ENCODE results near the gene CDC16. TPM values are rescaled to one million over a fixed set of nuclear protein-coding genes. Genes with fewer than 3 reads are reported as not detected.

CDC16 gene
- total RNA-seq, 2 experiments from 2014 or later, result 59.6 to 64.0 TPM

DNA sequence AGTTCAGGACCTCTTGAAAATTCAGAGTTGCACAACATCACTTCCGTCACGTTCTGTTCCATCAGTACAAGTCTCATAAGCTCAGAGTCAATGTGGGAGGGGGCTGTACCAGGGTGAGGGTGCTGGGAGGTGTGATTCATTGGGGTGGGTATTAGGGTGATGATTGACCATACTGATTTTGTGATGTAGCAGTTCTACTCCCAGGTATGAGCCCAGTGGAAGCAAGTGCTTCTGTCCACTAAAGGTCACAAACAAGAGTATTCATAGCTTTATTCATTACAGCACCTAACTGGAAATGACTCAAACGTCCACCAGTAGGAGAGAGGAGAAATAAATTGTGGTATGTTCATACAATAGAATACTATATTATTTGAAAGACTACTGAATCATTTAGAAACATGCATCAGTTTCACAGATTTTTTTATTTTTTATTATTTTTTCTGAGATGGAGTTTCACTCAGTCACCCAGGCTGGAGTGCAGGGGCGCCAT is 34.6 kb downstream of the CDC16 start:
- peak overlapping the region; percentile 78 for H3K27ac Mint-ChIP-seq
- CTCF ChIA-PET, result interaction anchor here (0.8 to 1.1 kb wide), 2 partner anchors 10 to 66 kb away, joined by 3 to 5 read pairs; no protein-coding TSS in a partner anchor
- peaks cover 46% of the 10 kb centered on the region for H3K4me1 Mint-ChIP-seq
- no peaks in the 10 kb centered on the region for H3K27me3 Mint-ChIP-seq
- POLR2A ChIA-PET, result interaction anchor here (1.0 to 6.6 kb wide), 7 partner anchors 11 to 204 kb away, joined by 3 to 59 read pairs (median 5); partner anchors contain the start of gene UPF3A
- H3K4me3 Mint-ChIP-seq, result no peak overlapping the region
- no peak for DNase-seq
- peaks cover 3% of the 10 kb centered on the region for H3K9me3 Mint-ChIP-seq
- H3K36me3 Mint-ChIP-seq (ENCODE audit: low read depth), result peaks cover 72% of the 10 kb centered on the region

DNA sequence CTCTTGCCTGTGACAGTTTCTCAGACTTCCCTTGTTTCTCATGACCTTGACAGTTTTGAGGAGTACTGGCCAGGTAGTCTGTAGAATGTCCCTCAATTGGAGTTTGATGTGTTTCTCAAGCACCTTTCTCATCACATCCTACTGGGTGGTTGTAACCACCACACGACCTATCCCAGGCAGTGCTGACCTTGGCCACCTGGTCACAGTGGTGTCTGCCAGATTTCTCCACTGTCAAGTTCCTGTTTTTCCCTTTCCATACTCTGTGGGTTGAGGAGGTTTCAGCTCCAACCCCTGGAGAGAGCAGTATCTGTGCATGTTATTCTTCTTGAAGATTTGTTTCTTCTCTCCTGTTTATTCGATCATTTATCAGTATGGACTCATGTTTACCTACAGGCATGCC is 38.3 kb downstream of the CDC16 start:
- ChIA-PET POLR2A (no interaction called here), CTCF (no interaction called here)
- H3K4me1 Mint-ChIP-seq, result peaks cover 24% of the 10 kb centered on the region
- H3K36me3 Mint-ChIP-seq (ENCODE audit: low read depth), result peaks cover 59% of the 10 kb centered on the region
- DNase-seq, result no peak
- H3K9me3 Mint-ChIP-seq, result peaks cover 3% of the 10 kb centered on the region
- H3K27ac Mint-ChIP-seq, result no peak overlapping the region
- no peaks in the 10 kb centered on the region for H3K27me3 Mint-ChIP-seq
- H3K4me3 Mint-ChIP-seq, result no peak overlapping the region

DNA sequence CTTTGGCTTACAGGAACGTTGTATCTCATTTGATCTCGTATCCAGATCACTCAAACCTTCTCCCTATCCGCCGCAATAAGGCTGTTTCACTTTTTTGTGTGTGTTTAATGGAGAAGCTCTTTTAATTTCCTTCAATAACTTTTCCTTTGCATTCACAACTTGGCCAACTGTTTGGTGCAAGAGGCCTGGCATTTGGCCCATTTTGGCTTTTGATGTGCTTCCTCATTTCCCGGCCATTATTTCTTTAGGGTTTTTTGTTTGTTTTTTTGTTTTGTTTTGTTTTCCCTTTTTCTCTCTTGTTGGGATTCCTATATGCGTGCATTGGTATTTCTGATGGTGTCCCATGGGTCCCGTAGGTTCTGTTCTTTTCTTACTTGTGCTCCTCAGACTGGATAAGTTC is 40.6 kb downstream of the CDC16 start:
- Mint-ChIP-seq H3K27ac (no peak overlapping the region), H3K27me3 (no peaks in the 10 kb centered on the region), H3K4me1 (peaks cover 19% of the 10 kb centered on the region), H3K9me3 (no peaks in the 10 kb centered on the region), H3K36me3 (ENCODE audit: low read depth) (peaks cover 50% of the 10 kb centered on the region), H3K4me3 (no peak overlapping the region)
- CTCF ChIA-PET, result no interaction called here
- POLR2A ChIA-PET, result no interaction called here
- DNase-seq, result no peak

DNA sequence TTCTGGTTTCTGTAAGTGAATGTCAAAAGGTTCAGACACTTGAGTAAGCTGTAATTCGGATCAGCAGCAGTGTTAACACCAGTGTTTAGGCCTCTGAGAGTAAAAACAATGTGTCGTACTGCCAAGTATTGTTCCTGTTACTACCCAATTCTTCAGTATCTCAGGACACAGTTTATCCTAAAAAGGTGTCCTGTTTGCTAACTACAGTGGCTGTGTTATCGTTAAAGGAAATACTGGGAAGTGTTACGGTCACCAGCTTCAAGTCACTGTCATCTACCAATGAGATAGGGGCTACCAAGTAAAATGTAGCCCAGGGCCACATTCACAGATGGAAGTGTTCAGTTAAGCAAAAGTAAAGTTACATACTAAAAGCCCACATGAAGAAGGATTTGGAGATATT is 44.4 kb downstream of the CDC16 start:
- CTCF ChIA-PET, result interaction anchor here (1.1 kb wide), 1 partner anchor 10 kb away, joined by 5 read pairs; no protein-coding TSS in a partner anchor
- POLR2A ChIA-PET, result interaction anchor here (0.8 to 4.0 kb wide), 8 partner anchors 8 to 148 kb away, joined by 3 to 59 read pairs (median 10); no protein-coding TSS in a partner anchor
- Mint-ChIP-seq H3K36me3 (ENCODE audit: low read depth) (peaks cover 40% of the 10 kb centered on the region), H3K27me3 (no peaks in the 10 kb centered on the region), H3K4me1 (peaks cover 36% of the 10 kb centered on the region), H3K27ac (peak overlapping the region; percentile 11), H3K9me3 (no peaks in the 10 kb centered on the region), H3K4me3 (no peak overlapping the region)
- DNase-seq, result no peak

DNA sequence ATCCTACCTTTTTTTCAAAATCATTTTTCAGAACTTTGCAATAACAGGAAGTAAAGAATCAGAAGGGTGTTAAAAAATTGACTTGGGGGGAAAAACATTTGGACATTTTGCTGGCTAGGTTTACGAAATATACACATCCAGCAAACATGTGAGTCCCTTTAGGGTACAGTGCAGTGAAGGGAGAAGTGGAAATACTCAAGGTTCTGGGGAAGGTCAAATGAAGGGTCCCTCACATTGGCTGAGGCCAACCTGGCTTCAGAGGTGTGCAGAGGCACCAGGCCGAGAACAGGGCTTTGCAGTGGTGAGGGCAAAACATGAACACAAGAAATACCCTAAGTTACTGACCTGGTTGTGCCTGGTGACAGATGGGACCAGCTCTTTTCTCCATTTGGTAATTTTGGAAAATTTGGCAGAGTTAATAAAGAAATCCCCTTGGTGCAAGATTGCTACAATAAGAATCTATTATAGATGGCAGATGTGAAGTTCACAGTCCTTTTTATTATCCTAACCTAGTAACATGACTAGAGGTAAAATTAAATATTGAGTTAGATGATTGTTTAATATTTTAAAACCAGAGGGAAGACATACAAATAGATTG is 45.2 kb downstream of the CDC16 start:
- H3K9me3 Mint-ChIP-seq, result no peaks in the 10 kb centered on the region
- peak overlapping the region; percentile 94 for H3K27ac Mint-ChIP-seq
- peaks cover 39% of the 10 kb centered on the region for H3K36me3 Mint-ChIP-seq (ENCODE audit: low read depth)
- H3K4me1 Mint-ChIP-seq, result peaks cover 41% of the 10 kb centered on the region
- POLR2A ChIA-PET, result interaction anchor here (0.6 to 4.0 kb wide), 15 partner anchors 9 to 168 kb away, joined by 3 to 59 read pairs (median 4); partner anchors contain the start of gene CDC16
- H3K4me3 Mint-ChIP-seq, result peak overlapping the region; percentile 31
- no peak for DNase-seq
- no peaks in the 10 kb centered on the region for H3K27me3 Mint-ChIP-seq
- CTCF ChIA-PET, result interaction anchor here (0.8 to 1.1 kb wide), 2 partner anchors 11 to 61 kb away, joined by 3 to 5 read pairs; no protein-coding TSS in a partner anchor

DNA sequence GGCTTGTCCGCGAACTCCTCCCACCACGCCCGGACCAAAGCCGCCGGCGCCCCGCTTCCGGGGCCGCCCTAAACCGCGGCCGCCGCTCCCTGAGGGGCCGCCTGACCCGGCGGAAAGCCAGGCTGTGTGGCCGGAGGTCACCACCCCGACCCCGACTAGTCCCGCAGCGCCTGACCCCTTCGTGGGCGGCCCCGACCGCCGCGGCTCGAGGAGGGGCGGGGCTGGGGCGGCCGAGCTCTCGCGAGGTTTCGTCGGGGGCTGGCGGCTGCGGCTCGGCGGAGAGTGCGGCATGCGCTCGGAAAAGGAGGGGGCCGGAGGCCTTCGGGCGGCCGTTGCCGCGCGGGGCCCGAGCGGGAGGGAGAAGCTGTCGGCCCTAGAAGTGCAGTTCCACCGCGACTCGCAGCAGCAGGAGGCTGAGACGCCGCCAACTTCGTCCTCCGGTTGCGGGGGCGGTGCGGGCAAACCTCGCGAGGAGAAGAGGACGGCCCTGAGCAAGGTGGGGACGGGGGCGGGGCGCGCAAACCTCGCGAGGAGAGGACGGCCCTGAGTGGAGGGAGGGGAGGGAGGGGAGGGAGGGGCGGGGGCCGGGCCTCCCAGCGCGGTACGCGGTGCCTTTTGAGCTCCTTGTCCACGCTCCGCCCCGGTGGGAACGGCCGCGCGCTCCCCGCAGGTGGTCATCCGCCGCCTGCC is 46.8 kb downstream of the CDC16 start, which contains the start of gene UPF3A:
UPF3A (plus strand) TSS at position 251 of the 690 bp plus-strand sequence; CDS start at position 290, 39 bp downstream.
- POLR2A ChIA-PET, result interaction anchor here (1.0 to 4.0 kb wide), 17 partner anchors 10 to 216 kb away, joined by 3 to 59 read pairs (median 5); no protein-coding TSS in a partner anchor
- H3K36me3 Mint-ChIP-seq (ENCODE audit: low read depth), result peaks cover 40% of the 10 kb centered on the region
- CTCF ChIA-PET, result interaction anchor here (0.8 to 1.7 kb wide), 4 partner anchors 32 to 61 kb away, joined by 3 to 7 read pairs (median 4); no protein-coding TSS in a partner anchor

DNA sequence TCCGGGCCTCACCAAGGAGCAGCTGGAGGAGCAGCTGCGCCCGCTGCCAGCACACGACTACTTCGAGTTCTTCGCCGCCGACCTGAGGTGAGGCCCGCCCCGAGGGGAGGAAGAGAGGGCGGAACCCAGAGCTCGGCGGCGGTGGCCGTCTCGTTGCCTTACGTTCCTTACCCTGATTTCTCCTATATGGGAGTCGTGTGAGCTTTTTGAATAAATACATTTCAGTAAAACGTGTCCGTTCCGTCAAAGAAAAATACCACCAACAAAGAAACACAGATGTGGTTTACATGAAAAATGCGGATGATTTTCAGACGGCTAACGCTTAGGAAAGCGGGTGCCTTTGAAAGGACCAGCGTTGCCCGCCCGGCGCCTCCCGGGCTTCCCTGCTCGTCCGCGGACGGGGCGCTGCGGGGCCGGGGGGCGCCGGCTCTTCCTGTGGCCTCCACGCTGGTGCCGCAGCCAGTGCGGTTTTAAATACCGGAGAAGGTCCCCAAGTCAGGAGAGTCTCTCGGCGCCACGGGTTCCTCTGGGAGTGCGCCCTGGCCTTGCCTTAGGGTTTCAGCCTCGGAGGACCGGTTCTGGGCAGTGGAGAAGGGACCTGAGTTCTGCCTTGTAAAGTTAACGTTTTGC is 47.5 kb downstream of the CDC16 start:
- Mint-ChIP-seq H3K4me1 (peaks cover 48% of the 10 kb centered on the region), H3K9me3 (no peaks in the 10 kb centered on the region)
- CTCF ChIA-PET, result interaction anchor here (0.8 to 1.7 kb wide), 4 partner anchors 31 to 60 kb away, joined by 3 to 7 read pairs (median 4); no protein-coding TSS in a partner anchor

More for the DNA sequence above, 46.8 kb downstream of the CDC16 start, which contains the start of gene UPF3A:
- no peaks in the 10 kb centered on the region for H3K9me3 Mint-ChIP-seq
- H3K4me3 Mint-ChIP-seq, result peak within 1 kb of the TSS; percentile 77
- H3K27ac Mint-ChIP-seq, result peak within 1 kb of the TSS; percentile 94
- peaks cover 46% of the 10 kb centered on the region for H3K4me1 Mint-ChIP-seq
- no peaks in the 10 kb centered on the region for H3K27me3 Mint-ChIP-seq
- DNase-seq, result peak; percentile 90

DNA sequence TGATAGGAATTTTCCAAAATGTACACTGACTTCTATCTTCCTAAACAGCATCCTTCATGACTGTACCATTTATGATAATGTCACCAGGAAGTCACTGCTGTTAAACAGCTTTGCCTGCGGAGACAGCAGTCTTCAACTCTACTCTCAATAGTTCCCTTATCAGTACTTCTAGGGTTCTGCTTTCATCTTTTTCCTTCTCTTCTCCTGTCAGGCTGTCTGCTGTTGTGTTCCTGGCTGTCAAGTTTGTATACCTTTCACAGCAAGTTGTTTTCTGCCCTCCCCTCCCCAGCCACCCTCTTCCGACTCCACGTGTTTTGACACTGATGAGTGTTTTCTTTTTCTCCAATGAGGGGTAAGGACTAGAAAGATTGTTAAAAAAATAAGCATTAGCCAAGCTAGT is 48.9 kb downstream of the CDC16 start:
- ChIA-PET POLR2A (interaction anchor here (1.0 kb wide), 1 partner anchor 30 kb away, joined by 5 read pairs; the partner anchor contains the start of gene CHAMP1), CTCF (no interaction called here)
- no peak for DNase-seq
- H3K9me3 Mint-ChIP-seq, result no peaks in the 10 kb centered on the region
- H3K4me3 Mint-ChIP-seq, result peak overlapping the region; percentile 54
- peaks cover 54% of the 10 kb centered on the region for H3K4me1 Mint-ChIP-seq
- H3K27ac Mint-ChIP-seq, result peak overlapping the region; percentile 28
- peaks cover 54% of the 10 kb centered on the region for H3K36me3 Mint-ChIP-seq (ENCODE audit: low read depth)
- H3K27me3 Mint-ChIP-seq, result no peaks in the 10 kb centered on the region

More for the DNA sequence above, 47.5 kb downstream of the CDC16 start:
- no peak for DNase-seq
- POLR2A ChIA-PET, result interaction anchor here (1.0 to 4.0 kb wide), 17 partner anchors 11 to 217 kb away, joined by 3 to 59 read pairs (median 5); no protein-coding TSS in a partner anchor
- H3K36me3 Mint-ChIP-seq (ENCODE audit: low read depth), result peaks cover 46% of the 10 kb centered on the region
- H3K27ac Mint-ChIP-seq, result peak overlapping the region; percentile 85
- H3K27me3 Mint-ChIP-seq, result no peaks in the 10 kb centered on the region
- H3K4me3 Mint-ChIP-seq, result peak overlapping the region; percentile 77

DNA sequence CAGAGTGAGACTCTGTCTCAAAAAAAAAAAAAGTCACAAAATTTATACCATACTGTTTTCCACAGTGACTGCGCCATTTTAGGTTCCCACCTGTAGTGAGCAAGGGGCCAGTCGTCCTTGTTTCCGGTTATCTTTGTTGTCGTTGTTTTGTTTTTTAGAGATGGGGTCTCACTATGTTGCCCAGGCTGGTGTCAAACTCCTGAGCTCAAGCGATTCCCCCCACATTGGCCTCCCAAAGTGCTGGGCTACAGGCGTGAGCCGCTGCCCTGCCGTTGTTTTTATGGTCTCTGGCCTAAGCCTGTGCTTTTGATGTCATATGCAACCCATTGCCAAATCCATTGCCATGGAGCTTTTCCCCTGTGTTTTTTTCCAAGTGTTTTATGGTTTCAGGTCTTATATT is 50.0 kb downstream of the CDC16 start:
- no peaks in the 10 kb centered on the region for H3K9me3 Mint-ChIP-seq

DNA sequence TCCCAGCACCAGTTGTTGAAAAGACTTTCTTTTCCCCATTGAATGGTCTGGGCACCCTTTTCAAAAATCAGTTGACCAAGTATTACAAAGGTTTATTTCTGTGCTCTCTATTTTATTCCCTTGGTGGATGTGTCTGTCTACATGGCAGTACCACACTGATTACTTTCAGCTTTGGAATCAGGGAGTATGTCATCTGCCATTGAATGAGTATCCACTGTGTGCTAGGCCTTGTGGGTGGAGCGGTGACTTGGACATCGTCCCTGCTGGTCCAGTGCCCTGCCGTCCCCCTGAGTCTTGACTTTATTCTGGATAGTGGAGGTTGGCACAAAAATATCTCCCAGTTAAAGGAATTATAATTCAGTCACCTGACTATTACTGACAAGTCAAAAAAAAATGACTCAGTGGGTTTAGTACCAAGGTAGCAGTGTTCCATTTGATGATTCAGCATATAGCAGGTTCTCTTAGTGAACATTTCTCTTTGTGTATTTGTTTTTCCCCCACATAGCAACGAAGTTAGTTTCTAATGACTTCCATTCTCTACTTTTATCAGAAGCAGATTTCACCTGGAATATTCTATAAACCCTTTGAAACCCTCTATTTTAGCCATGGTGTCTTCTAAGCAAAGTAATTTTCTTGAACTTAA is 50.6 kb downstream of the CDC16 start:
- POLR2A ChIA-PET, result interaction anchor here (0.9 to 1.0 kb wide), 2 partner anchors 9 to 17 kb away, joined by 3 read pairs; no protein-coding TSS in a partner anchor
- DNase-seq, result no peak
- H3K27ac Mint-ChIP-seq, result peak overlapping the region; percentile 23
- H3K4me3 Mint-ChIP-seq, result no peak overlapping the region
- CTCF ChIA-PET, result no interaction called here
- peaks cover 63% of the 10 kb centered on the region for H3K36me3 Mint-ChIP-seq (ENCODE audit: low read depth)
- no peaks in the 10 kb centered on the region for H3K27me3 Mint-ChIP-seq
- H3K4me1 Mint-ChIP-seq, result peaks cover 42% of the 10 kb centered on the region
- no peaks in the 10 kb centered on the region for H3K9me3 Mint-ChIP-seq

More for the DNA sequence above, 50.0 kb downstream of the CDC16 start:
- no peak overlapping the region for H3K27ac Mint-ChIP-seq
- ChIA-PET POLR2A (interaction anchor here (0.9 to 1.0 kb wide), 2 partner anchors 10 to 16 kb away, joined by 3 read pairs; no protein-coding TSS in a partner anchor), CTCF (no interaction called here)
- peaks cover 60% of the 10 kb centered on the region for H3K36me3 Mint-ChIP-seq (ENCODE audit: low read depth)
- H3K4me1 Mint-ChIP-seq, result peaks cover 47% of the 10 kb centered on the region
- no peaks in the 10 kb centered on the region for H3K27me3 Mint-ChIP-seq
- H3K4me3 Mint-ChIP-seq, result no peak overlapping the region
- no peak for DNase-seq

DNA sequence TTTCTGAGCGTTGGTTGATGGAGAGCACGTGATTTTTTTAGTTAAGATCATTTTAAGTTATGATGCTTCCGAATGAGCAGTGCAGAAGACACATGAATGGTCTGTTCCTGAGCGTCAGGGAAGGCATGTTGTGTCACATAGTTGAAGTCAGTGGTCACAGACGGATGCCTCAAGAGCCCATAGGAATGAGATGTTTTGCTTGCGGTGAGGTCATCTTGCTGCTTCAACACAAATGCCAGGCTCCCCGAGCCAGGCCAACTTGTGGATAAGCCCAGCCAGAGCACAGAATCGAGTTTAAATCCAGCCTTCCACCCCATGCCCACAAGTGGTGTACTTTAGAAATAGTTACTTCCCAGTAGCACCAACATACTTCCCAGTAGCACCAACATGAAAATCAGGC is 52.1 kb downstream of the CDC16 start:
- H3K27me3 Mint-ChIP-seq, result no peaks in the 10 kb centered on the region
- peaks cover 69% of the 10 kb centered on the region for H3K36me3 Mint-ChIP-seq (ENCODE audit: low read depth)
- H3K9me3 Mint-ChIP-seq, result no peaks in the 10 kb centered on the region
- POLR2A ChIA-PET, result interaction anchor here (0.6 kb wide), 1 partner anchor 47 kb away, joined by 3 read pairs; no protein-coding TSS in a partner anchor
- H3K4me1 Mint-ChIP-seq, result peaks cover 36% of the 10 kb centered on the region
- no peak overlapping the region for H3K4me3 Mint-ChIP-seq
- CTCF ChIA-PET, result no interaction called here
- H3K27ac Mint-ChIP-seq, result no peak overlapping the region
- DNase-seq, result no peak

DNA sequence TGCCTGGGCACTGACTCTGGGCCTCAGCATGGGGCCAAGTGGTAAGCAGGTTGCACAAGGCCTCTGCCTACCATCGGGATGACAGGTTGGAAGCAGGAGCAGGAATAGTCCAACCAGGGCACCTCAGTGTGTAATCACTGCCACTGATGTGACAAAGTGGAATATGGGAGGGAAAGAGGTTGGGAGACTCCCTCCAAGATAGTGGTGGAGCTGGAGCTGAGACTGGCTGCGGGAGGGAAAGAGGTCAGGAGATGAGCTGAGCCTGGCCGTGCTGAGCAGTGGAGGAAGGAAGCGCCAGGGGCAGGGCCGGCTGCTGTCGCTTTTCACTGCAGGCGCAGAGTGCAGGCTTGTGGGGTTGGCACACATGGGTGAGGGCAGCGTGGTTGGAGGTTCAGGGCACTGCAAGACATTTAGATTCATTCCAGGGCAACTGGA is 53.5 kb downstream of the CDC16 start:
- Mint-ChIP-seq H3K36me3 (ENCODE audit: low read depth) (peaks cover 77% of the 10 kb centered on the region), H3K27me3 (no peaks in the 10 kb centered on the region), H3K27ac (no peak overlapping the region), H3K4me3 (no peak overlapping the region), H3K9me3 (no peaks in the 10 kb centered on the region), H3K4me1 (peaks cover 31% of the 10 kb centered on the region)
- POLR2A ChIA-PET, result no interaction called here
- CTCF ChIA-PET, result no interaction called here
- no peak for DNase-seq

Measured in activated CD4-positive, alpha-beta memory T cell treated with anti-CD3 and anti-CD28 coated beads, Interleukin-2, amount 10 ng/mL, durations not matched to agents 7 days and 5 days (primary cell).